ENCODE measurements around the gene WWTR1. TPM values are rescaled to one million over a fixed set of nuclear protein-coding genes. Genes with fewer than 3 reads are reported as not detected.
A peak's percentile ranks its signal among the peaks of the same experiment; 100 is the strongest.

Gene WWTR1
- total RNA-seq, 2 experiments from 2014 or later, result 0.16 to 0.33 TPM

DNA sequence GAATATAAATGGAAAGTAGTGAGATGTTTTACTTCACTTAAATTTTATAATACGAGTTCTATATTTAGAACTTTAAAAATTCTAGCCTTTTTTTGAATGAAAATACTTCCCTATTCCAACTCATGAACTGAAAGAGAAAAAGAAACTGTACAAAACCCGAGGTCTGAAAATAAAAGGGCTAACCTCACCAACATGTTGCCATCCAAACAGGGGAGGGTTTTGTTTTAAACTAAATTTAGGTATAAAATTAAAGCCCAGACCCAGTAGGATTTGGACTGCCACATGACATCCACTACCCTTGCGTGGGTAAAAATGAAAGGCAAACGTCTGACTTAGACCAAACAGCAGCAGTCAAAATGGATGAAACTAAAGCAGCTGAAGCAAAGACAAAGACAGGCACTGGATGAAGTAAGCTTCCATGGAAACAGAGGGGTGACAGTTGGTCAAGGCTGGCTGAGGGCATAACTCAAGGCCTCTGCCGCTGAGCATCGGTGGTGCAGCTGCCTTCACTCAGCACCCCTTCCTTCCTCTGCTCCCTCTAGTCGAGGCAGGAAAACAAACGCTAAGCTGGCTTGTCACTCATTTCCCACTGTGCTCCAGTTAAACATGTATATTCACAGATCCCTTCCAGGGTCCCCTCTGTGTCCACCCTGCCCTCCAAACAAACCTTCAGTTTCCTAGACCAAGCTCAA is 125.2 kb downstream of the WWTR1 start:
- H3K27ac Mint-ChIP-seq, result no peak overlapping the region
- H3K9me3 Mint-ChIP-seq, result no peaks in the 10 kb centered on the region
- H3K4me1 Mint-ChIP-seq, result peaks cover 6% of the 10 kb centered on the region
- no peaks in the 10 kb centered on the region for H3K27me3 Mint-ChIP-seq
- no peaks in the 10 kb centered on the region for H3K36me3 Mint-ChIP-seq
- no peak overlapping the region for H3K4me3 Mint-ChIP-seq
- DNase-seq, result no peak

DNA sequence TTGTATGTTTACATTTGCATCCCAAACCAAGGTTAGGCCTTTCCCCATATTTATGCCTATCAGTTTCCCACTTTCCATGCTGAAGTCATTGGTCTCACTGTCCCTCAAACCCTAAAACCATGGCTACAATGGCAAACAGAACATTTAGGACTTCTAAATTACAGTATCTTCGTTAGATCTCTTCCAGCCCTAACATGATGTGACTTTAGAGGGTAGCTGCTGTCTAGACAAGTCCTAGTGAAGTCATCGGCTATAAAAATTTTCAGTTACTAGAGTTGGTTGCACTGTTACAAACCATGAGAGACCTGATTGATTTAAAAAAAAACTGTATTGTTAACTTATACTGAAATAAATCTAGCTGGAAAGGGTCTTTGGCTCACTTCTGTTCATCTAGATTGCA is 128.7 kb downstream of the WWTR1 start:
- H3K9me3 Mint-ChIP-seq, result no peaks in the 10 kb centered on the region
- H3K27me3 Mint-ChIP-seq, result peaks cover 6% of the 10 kb centered on the region
- H3K27ac Mint-ChIP-seq, result no peak overlapping the region
- DNase-seq, result no peak
- no peaks in the 10 kb centered on the region for H3K36me3 Mint-ChIP-seq
- no peak overlapping the region for H3K4me3 Mint-ChIP-seq
- H3K4me1 Mint-ChIP-seq, result peaks cover 6% of the 10 kb centered on the region

DNA sequence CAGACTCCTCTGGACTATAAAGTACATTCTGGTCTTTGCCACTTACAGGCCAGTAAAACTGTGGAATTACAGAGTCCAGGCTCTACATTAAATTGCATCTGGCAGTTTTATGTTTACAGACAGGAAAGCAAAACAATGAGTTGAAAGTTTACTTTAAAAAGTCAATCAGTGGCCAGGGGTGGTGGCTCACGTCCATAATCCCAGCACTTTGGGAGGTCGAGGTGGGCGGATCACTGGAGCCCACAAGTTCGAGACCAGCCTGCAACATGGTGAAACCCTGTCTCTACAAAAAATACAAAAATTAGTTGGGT is 129.5 kb downstream of the WWTR1 start:
- Mint-ChIP-seq H3K36me3 (no peaks in the 10 kb centered on the region), H3K27ac (no peak overlapping the region), H3K9me3 (no peaks in the 10 kb centered on the region), H3K4me1 (peaks cover 6% of the 10 kb centered on the region), H3K4me3 (no peak overlapping the region), H3K27me3 (peaks cover 6% of the 10 kb centered on the region)
- no peak for DNase-seq

DNA sequence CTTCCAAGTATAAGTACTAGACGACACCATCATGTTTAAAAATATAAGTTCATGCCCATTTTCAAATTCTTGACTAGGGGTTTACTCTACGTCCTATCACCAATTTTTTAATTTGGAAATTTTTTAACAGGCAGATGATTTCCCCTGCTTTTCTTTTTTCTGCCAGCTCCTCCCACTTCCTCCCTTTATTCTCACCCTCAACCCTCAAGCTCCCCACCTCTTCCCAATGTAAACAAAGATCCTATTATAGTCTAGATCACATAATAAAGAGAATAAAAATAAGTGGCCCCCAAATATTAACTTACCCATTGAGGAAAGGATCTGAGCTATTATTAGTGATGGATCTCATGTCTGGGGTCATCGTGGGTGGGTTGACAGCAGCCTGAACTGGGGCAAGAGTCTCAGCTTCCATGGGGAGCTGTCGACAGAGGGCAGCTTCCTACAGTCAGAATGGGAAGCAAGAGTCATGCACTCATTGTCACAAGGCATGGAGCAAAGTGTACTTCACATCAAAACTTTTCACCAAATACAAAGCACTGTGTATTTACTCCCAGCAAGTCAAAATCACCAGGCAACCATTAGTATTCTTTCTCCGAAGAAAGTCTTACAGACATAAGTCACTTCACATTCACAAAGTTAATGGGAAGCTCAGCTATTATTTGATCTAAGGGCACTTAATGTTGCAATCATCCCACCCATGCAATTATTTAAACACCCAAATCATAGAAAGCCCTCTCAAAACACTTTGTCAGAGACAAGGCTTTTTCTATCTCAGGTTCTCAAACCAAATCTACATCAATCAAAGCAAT is 130.1 kb downstream of the WWTR1 start:
- Mint-ChIP-seq H3K27ac (no peak overlapping the region), H3K4me3 (no peak overlapping the region), H3K27me3 (peaks cover 6% of the 10 kb centered on the region), H3K36me3 (no peaks in the 10 kb centered on the region), H3K9me3 (no peaks in the 10 kb centered on the region), H3K4me1 (peaks cover 4% of the 10 kb centered on the region)
- no peak for DNase-seq

DNA sequence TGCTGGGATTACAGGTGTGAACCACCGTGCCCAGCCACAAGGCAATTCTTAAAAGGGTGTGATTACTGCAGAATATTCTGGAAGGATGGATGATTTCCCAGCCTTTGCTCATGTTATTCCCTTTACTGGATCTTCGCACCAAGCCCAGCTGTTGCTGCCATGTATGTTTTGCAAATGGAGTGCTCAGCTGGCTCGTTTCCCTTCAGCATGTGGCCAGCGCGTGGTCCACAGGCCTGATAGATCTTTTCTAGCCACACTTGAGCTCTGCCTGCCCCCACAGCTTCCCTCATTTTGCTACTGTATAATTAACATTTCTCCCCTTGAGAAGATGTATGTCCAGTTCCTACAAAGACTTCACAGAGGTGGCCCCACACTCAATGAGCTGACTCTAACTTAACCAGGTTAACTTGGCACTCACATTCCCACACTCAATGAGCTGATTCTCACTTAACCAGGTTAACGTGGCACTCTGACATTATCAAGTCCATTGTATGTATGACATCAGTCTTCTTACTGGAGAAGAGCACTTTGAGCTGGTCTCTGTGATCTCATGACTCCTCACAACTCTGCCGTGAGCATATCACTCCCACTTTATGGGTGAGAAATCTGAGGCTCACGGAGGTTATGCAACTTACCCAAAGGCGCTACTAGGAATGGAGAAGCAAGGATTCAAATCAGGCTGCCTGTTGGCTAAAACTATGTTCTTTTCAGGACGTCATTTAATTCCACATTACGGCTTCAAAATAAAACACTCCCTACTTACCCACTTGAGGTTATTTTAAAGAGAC is 134.1 kb downstream of the WWTR1 start:
- H3K4me3 Mint-ChIP-seq, result no peak overlapping the region
- no peaks in the 10 kb centered on the region for H3K36me3 Mint-ChIP-seq
- peaks cover 2% of the 10 kb centered on the region for H3K4me1 Mint-ChIP-seq
- DNase-seq, result no peak
- H3K27ac Mint-ChIP-seq, result no peak overlapping the region
- H3K27me3 Mint-ChIP-seq, result peaks cover 6% of the 10 kb centered on the region
- H3K9me3 Mint-ChIP-seq, result no peaks in the 10 kb centered on the region

DNA sequence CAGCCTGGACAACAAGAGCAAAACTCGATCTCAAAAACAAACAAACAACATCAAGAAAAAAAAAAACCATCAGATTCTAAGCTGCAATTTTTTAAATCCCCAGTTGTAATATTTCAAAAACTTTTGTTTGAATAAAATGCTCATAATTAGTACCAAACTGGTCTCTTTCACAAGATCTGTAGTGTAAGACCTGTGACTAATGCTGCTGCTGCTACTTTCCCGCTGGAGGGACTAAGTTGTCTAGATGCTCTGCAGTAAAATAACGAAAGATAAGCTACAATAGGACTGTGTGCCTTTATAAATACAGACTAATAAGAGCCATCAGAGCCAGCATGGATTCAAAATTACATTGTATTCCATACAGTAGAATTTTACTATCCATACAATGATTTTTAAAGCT is 137.9 kb downstream of the WWTR1 start:
- Mint-ChIP-seq H3K9me3 (no peaks in the 10 kb centered on the region), H3K36me3 (no peaks in the 10 kb centered on the region), H3K4me3 (no peak overlapping the region), H3K4me1 (peaks cover 2% of the 10 kb centered on the region), H3K27ac (no peak overlapping the region), H3K27me3 (no peaks in the 10 kb centered on the region)
- no peak for DNase-seq

DNA sequence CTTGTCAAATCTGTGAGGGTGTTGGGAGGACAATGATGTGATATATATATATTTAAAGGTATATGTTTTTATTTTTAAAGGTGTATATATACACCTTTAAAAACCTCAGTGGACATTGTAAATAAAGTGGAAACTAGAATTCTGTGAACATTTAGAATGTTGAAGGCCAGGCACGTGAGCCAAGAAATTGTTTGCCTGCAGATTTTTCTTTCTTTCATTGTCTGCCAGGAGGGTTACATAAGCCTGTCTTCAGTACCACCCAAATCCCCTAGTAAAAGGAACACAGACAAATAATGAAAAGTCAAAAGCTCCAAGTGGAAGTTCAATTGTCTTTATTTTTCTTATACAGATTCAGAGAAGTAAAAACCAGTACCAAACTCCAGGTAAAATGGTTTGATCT is 140.9 kb downstream of the WWTR1 start:
- H3K27me3 Mint-ChIP-seq, result peaks cover 12% of the 10 kb centered on the region
- no peak for DNase-seq
- no peaks in the 10 kb centered on the region for H3K9me3 Mint-ChIP-seq
- H3K27ac Mint-ChIP-seq, result no peak overlapping the region
- peaks cover 6% of the 10 kb centered on the region for H3K4me1 Mint-ChIP-seq
- no peaks in the 10 kb centered on the region for H3K36me3 Mint-ChIP-seq
- no peak overlapping the region for H3K4me3 Mint-ChIP-seq

DNA sequence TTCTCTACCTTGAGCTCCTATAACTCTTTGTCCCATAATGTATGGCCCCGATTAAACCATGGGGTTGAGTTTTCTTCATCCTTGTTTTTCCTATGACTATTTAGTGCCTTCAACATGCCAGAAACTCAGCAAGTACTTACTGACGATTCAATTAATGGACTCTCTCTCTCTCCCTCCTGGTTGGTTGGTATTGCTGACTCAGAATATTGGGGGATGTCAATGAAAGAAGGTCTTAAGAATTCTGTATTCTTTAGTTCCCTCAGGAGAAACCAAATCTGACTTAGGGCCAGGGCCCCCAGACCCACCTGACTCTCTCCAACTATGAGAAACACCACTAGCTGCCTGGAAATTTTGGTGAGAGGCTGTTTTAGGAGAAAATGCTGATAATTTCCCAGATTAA is 142.6 kb downstream of the WWTR1 start:
- Mint-ChIP-seq H3K36me3 (no peaks in the 10 kb centered on the region), H3K27me3 (peaks cover 21% of the 10 kb centered on the region), H3K27ac (no peak overlapping the region), H3K9me3 (no peaks in the 10 kb centered on the region), H3K4me1 (peaks cover 3% of the 10 kb centered on the region), H3K4me3 (no peak overlapping the region)
- no peak for DNase-seq

DNA sequence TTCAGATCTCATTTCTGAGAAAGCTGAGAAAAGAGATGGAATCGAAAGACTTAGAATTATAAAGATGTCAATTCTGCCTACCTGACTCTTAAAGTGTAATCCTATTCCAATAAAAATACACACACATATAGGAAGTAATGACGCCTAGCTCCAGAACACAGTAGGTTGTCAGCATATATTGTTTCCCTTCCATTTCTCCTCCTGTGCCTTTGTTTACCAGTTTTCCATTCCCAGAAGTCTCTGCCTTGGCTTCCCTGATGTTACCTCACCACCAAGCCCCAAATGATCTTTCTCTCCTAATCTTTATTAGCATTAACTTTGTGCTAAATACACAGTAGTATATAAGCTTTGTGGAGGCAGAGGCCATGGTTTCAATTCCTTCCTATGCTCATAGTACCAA is 143.4 kb downstream of the WWTR1 start:
- H3K27me3 Mint-ChIP-seq, result peaks cover 21% of the 10 kb centered on the region
- no peak overlapping the region for H3K27ac Mint-ChIP-seq
- DNase-seq, result no peak
- peaks cover 3% of the 10 kb centered on the region for H3K4me1 Mint-ChIP-seq
- no peaks in the 10 kb centered on the region for H3K36me3 Mint-ChIP-seq
- no peak overlapping the region for H3K4me3 Mint-ChIP-seq
- H3K9me3 Mint-ChIP-seq, result no peaks in the 10 kb centered on the region

DNA sequence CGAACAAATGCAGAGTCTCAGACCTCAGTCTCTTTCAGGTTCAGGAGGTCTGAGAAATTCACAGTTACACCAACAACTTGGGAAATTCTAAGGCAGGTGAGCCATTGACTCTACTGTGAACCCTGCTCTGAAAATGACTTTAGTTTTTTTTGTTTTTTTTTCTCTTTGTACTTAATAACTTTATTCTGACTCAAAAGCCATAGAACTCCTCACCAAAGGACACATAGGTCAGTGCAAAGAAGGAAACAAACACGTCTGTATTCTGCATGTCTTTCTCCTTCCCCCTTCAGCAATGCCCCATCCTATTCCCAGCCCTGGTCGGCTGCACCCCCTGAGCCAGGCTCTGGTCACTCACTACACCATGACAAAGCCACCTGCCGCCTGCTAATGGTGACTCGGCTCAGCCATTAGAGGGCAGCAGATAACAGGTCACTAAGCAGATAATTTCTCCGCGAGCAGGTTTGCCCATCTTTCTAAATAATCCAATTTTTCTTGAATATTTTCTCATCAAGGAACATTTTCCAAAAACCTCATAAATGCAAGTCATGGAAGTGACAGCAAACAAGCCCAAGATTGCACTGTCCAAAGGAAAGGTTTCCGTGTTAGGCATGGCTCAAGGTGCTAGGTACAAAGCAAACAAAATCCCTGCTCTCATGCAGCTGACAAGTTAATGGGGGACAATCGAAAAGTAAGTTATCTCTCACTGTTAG is 145.6 kb downstream of the WWTR1 start:
- peaks cover 3% of the 10 kb centered on the region for H3K4me1 Mint-ChIP-seq

DNA sequence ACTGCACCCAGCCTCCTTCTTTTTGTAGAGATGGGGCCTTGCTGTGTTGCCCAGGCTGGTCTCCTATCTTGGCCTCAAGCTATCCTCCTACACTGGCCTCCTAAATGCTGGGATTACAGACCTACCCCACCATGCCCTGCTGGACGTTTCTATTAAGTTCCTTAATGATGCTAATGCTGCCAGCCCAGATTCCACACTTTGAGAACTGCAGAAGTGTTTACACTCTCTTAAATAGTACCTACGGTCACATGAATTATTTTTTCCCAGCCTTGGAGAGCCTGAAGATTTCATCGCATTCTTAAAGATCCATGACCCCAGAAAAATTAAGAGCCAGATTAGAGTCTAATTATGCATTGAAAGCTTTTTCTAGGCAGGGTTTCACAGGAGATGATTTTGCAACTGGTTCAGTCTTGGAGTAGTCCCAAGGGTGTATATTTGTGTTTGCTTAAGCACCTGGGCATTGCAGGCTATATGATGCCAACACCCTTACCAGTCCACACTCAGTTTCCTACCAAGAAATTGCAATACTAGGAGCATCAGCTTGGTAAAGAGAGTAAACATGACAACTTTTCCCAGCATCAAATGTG is 146.7 kb downstream of the WWTR1 start:
- no peak for DNase-seq
- H3K4me3 Mint-ChIP-seq, result no peak overlapping the region
- H3K9me3 Mint-ChIP-seq, result no peaks in the 10 kb centered on the region
- no peak overlapping the region for H3K27ac Mint-ChIP-seq
- H3K36me3 Mint-ChIP-seq, result no peaks in the 10 kb centered on the region
- peaks cover 3% of the 10 kb centered on the region for H3K4me1 Mint-ChIP-seq
- H3K27me3 Mint-ChIP-seq, result peaks cover 38% of the 10 kb centered on the region

More for the DNA sequence above, 145.6 kb downstream of the WWTR1 start:
- Mint-ChIP-seq H3K27me3 (peaks cover 31% of the 10 kb centered on the region), H3K9me3 (no peaks in the 10 kb centered on the region), H3K4me3 (no peak overlapping the region), H3K27ac (no peak overlapping the region), H3K36me3 (no peaks in the 10 kb centered on the region)
- DNase-seq, result peak; percentile 30

DNA sequence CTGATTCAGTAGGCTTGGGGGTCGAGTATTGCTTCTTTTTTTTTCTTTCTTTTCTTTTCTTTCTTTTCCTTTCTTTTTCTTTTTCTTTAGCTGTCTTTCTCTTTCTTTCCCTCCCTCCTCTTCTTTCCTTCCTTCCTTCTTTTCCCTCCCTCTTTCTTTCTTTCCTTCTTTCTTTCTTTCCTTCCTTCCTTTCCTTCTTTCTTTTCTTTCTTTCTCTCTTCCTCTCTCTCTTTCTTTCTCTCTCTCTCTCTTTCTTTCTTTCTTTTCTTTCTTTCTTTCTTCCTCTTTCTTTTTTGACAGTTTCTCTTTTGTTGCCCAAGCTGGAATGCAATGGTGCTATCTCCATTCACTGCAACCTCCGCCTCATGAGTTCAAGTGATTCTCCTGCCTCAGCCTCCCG is 147.3 kb downstream of the WWTR1 start:
- Mint-ChIP-seq H3K27ac (no peak overlapping the region), H3K36me3 (no peaks in the 10 kb centered on the region), H3K27me3 (peaks cover 40% of the 10 kb centered on the region), H3K4me1 (peaks cover 3% of the 10 kb centered on the region), H3K4me3 (no peak overlapping the region), H3K9me3 (no peaks in the 10 kb centered on the region)
- no peak for DNase-seq

DNA sequence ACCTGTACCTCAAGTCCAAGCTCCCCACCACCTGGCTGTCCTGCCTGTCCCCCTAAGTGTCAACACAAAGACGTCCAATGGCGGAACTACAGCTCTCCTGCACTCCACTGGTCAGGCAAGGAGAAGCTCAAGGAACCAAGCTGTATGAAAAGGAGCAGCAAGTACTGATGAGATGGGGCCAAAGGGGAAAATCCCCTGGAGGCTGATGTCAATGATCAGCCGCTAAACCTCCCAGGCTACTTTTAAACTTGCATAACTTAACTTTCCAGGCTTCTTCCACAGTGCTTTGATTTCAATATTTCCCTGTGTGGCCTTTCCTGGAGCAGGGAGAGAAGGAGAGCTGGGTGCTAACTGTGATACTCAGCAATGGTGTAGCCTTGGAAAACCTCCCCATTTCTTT is 148.3 kb downstream of the WWTR1 start:
- H3K4me3 Mint-ChIP-seq, result no peak overlapping the region
- H3K9me3 Mint-ChIP-seq, result no peaks in the 10 kb centered on the region
- no peak overlapping the region for H3K27ac Mint-ChIP-seq
- H3K4me1 Mint-ChIP-seq, result peaks cover 3% of the 10 kb centered on the region
- no peaks in the 10 kb centered on the region for H3K36me3 Mint-ChIP-seq
- no peak for DNase-seq
- H3K27me3 Mint-ChIP-seq, result peaks cover 46% of the 10 kb centered on the region

DNA sequence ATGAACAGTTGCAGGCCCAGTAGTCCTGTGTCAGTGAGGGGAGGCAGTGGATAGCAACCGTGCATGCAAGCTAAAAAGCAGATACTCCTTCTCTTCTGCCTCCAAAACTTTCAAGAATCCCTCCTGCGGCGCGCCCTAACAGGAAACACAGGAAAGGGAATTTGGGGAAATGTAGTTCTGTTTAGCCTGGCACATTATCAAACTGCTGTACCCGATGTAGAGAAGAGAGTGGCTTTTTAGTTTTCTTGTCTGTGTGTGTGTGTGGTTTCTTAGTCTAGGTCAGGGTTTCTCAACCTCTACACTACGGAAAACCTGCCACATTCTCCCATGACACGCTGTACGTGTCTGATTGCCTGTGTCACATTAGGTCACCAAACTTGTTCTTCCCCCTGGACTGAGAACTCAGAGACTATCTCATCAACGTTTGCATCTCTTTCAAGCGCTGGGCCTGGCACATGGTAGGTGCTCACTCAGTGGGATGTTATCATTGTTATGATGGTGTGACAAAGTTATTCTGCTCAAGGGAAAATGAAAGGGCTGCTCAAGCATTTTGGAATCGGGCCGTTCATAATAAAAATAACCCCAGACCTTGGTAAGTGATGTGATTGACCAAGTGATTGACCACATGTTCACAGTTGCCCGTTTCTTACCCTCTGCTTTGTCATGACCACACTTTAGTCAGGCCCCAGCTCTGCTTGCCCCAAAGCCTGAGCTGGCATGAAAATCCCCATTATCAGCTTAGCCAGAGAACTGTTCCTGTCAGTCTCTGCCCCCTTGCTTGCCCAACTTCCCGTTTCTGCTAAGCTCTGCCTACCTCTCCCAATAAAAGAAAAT is 150.1 kb downstream of the WWTR1 start:
- H3K4me1 Mint-ChIP-seq, result peaks cover 3% of the 10 kb centered on the region
- H3K27me3 Mint-ChIP-seq, result peaks cover 43% of the 10 kb centered on the region
- H3K36me3 Mint-ChIP-seq, result no peaks in the 10 kb centered on the region
- H3K9me3 Mint-ChIP-seq, result no peaks in the 10 kb centered on the region
- H3K4me3 Mint-ChIP-seq, result no peak overlapping the region
- DNase-seq, result no peak
- no peak overlapping the region for H3K27ac Mint-ChIP-seq
